Cortex of kidney (tissue), 1 donor: ENCODE results near the gene CRYBB3.
"Not testable (repeated sequence)": the region's sequence is repeated elsewhere in the genome, so short reads cannot be mapped to it uniquely, and the experiment has no call there.

ENCODE experiments used
- DNase-seq: peaks from one replicate; lab custom pipeline; 2025; lab: John Stamatoyannopoulos, UW

The CRYBB3 gene

GRCh38 chr22:25176175-25176574, 23.5 kb upstream of the CRYBB3 start:
- no peak for DNase-seq

- no peak for DNase-seq
Observed at GRCh38 chr22:25176799-25177198, 22.9 kb upstream of the CRYBB3 start.

- no peak for DNase-seq
Observed at GRCh38 chr22:25177226-25177625, 22.4 kb upstream of the CRYBB3 start.

GRCh38 chr22:25177895-25178294, 21.8 kb upstream of the CRYBB3 start:
- DNase-seq, result no peak

- DNase-seq, result not testable (repeated sequence)
Observed at GRCh38 chr22:25178348-25178747, 21.3 kb upstream of the CRYBB3 start.

- DNase-seq, result not testable (repeated sequence)
Observed at GRCh38 chr22:25178869-25179631, 20.6 kb upstream of the CRYBB3 start.

- no peak for DNase-seq
Observed at GRCh38 chr22:25182131-25183110, 17.2 kb upstream of the CRYBB3 start.

GRCh38 chr22:25183949-25184619, 15.6 kb upstream of the CRYBB3 start:
- DNase-seq, result no peak

- no peak for DNase-seq
Observed at GRCh38 chr22:25186140-25186539, 13.5 kb upstream of the CRYBB3 start.

- DNase-seq, result no peak
Observed at GRCh38 chr22:25187469-25187868, 12.2 kb upstream of the CRYBB3 start.

- no peak for DNase-seq
Observed at GRCh38 chr22:25192406-25192805, 7.3 kb upstream of the CRYBB3 start.

- no peak for DNase-seq
Observed at GRCh38 chr22:25193130-25193529, 6.5 kb upstream of the CRYBB3 start.

GRCh38 chr22:25193548-25193947, 6.1 kb upstream of the CRYBB3 start:
- no peak for DNase-seq

- DNase-seq, result no peak
Observed at GRCh38 chr22:25196326-25196725, 3.3 kb upstream of the CRYBB3 start.

GRCh38 chr22:25197340-25197739, 2.3 kb upstream of the CRYBB3 start:
- DNase-seq, result no peak

- DNase-seq, result no peak
Observed at GRCh38 chr22:25200967-25201366, 1.3 kb downstream of the CRYBB3 start.

- no peak for DNase-seq
Observed at GRCh38 chr22:25201557-25202273, 2.1 kb downstream of the CRYBB3 start.

- DNase-seq, result no peak
Observed at GRCh38 chr22:25202290-25202921, 2.7 kb downstream of the CRYBB3 start.

- no peak for DNase-seq
Observed at GRCh38 chr22:25203082-25203481, 3.4 kb downstream of the CRYBB3 start.

- not testable (repeated sequence) for DNase-seq
Observed at GRCh38 chr22:25204547-25204946, 4.9 kb downstream of the CRYBB3 start.

GRCh38 chr22:25205847-25206246, 6.2 kb downstream of the CRYBB3 start:
- no peak for DNase-seq
